Fibroblast of the aortic adventitia (primary cell): ENCODE results near the gene PSMG4. TPM values are rescaled to one million over a fixed set of nuclear protein-coding genes. Genes with fewer than 3 reads are reported as not detected.

Experiments used
- DNase-seq: peaks from one replicate; pipeline ENCODE4 v3.0.0-alpha.2; 2010; ENCODE audit warnings: low read depth
- H3K4me3 ChIP-seq: 2 replicates; pipeline ENCODE4 v1.5.1; 2011; ENCODE audit warnings: low read depth, mild to moderate bottlenecking, control low read depth, low read length, moderate library complexity
- total RNA-seq: library from RNA; depleted of rRNA; stranded (reverse); fragments of >200 nt; gene quantifications from 2 replicates; pipeline ENCODE4 v1.2.3, GENCODE V29; 2012; ENCODE audit warnings: low replicate concordance
- TF ChIP-seq, protein P1 (sequence below): IDR thresholded peaks from 2 replicates; pipeline ENCODE4 v1.5.1; 2011; ENCODE audit warnings: mild to moderate bottlenecking, low read length, control low read depth, inconsistent platforms; ENCODE audit not compliant: insufficient read depth

PSMG4 gene
- total RNA-seq, 1 donor: 15.4 TPM

DNA sequence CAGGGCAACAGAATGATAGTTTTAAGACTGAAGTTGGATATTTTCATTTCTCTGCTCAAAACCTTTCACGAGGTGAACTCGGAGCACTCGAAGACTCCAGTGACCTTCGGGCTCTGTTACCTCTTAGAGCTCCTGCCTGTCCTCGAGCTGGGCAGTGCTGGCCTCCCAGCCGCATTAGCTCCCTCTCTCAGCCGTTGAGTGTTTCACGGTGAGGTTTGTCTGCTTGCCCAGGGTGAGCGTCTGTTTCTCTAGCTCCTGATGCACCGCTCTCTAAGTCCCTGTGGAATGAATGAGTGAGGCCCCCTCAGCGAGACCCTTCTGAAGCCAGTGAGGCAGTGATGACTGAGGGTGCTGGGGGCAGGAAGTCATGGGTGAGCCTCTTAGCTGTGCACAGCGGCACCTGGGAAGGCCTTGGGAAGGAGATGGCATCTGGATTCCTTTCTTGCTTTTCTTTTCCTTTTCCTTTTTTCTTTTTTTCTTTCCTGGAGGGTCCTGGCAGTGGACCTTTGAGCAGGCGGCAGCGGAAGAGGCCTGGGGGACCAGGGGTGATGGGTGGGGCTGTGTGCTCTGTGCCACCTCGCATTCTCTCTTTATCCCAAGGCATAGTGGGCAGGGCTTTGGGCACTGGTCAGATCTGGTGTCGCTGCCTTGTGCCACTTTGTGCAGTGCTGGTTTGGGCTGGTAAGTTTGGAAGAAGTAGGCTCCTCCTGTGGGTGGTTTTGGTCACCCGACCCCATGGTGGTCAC lies 2.2 kb downstream of the PSMG4 start:
- TF ChIP-seq, protein P1, sequence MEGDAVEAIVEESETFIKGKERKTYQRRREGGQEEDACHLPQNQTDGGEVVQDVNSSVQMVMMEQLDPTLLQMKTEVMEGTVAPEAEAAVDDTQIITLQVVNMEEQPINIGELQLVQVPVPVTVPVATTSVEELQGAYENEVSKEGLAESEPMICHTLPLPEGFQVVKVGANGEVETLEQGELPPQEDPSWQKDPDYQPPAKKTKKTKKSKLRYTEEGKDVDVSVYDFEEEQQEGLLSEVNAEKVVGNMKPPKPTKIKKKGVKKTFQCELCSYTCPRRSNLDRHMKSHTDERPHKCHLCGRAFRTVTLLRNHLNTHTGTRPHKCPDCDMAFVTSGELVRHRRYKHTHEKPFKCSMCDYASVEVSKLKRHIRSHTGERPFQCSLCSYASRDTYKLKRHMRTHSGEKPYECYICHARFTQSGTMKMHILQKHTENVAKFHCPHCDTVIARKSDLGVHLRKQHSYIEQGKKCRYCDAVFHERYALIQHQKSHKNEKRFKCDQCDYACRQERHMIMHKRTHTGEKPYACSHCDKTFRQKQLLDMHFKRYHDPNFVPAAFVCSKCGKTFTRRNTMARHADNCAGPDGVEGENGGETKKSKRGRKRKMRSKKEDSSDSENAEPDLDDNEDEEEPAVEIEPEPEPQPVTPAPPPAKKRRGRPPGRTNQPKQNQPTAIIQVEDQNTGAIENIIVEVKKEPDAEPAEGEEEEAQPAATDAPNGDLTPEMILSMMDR: no peak
- DNase-seq: no peak

DNA sequence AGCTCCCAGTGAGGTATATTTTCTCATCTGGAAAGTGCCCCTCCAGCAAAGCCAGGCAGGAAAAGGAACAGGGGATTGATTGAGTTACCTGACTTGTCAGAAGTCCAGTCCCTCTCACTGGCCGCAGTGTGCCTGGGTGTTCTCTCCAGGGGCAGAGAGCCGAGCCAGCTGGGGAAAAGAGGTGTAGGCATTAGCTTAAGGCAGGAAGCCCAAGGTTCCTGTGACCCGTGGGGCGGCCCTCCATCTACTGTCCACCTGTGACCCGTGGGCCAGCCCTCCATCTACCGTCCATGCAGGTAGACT lies 2.7 kb downstream of the PSMG4 start:
- TF ChIP-seq, protein P1: no peak
- no peak overlapping the region for H3K4me3 ChIP-seq
- no peak for DNase-seq

More for the DNA sequence above, 2.2 kb downstream of the PSMG4 start:
- H3K4me3 ChIP-seq: peak overlapping the region; percentile 22

DNA sequence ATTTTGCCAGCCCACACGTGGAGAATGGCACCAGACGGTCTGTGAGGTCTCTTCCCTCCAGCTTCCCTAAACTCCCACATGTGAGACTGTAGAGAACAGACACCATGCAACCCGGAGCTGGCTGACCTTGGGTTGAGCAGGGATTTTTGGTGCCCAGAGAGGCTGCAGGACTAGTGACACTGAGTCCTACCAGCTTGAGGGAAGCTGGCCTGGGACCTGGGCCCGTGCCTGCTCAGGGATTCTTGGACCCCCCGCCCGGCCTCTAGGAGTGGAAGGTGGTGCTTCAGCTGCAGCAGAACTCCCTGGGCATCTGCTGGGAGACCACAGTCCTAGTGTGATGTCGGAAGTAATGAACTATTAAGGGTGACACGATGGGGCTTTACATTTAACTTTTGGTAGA lies 3.2 kb downstream of the PSMG4 start:
- DNase-seq: no peak
- no peak overlapping the region for H3K4me3 ChIP-seq
- TF ChIP-seq, protein P1: no peak

DNA sequence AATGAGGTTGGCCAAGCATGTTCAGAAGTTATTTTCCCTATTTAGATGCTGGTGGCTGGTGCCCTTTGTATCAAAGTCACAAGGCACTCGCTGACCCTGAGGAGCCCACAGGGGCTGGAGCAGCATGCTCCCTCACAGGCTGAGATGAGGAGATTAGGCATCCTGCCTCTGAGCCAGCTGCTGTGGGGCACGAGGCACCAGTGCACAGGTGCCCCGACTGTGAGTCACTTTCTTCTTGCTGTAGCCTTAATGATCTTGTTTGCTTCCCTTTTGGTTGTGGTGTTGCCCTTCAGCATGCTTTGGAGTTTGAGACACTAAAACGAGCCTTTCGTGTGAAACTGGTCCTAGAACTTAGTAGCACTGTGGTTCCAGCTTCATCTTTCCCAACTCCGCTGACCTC lies 4.3 kb downstream of the PSMG4 start:
- DNase-seq: no peak
- TF ChIP-seq, protein P1: no peak

DNA sequence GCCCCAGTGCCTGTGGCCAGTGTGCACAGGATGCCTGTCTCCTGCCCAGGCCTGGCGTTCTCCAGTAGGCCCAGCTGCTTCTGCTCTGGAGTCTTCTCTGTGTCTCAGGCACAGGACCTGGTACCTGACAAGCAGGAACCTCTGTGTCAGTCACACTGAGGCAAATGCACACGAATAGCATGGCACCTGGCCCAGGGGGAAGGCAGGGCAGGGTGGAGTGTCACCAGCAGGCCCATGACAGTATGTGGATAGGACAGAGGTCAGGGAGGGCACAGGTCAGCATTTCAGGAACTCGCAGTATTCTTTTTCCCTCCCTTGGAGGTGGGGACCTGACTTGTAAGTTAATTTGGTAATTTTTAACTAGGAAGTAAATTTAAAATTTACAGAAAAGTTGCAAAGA lies 5.6 kb downstream of the PSMG4 start:
- H3K4me3 ChIP-seq: no peak overlapping the region
- DNase-seq: no peak
- TF ChIP-seq, protein P1: no peak

More for the DNA sequence above, 4.3 kb downstream of the PSMG4 start:
- H3K4me3 ChIP-seq: no peak overlapping the region

DNA sequence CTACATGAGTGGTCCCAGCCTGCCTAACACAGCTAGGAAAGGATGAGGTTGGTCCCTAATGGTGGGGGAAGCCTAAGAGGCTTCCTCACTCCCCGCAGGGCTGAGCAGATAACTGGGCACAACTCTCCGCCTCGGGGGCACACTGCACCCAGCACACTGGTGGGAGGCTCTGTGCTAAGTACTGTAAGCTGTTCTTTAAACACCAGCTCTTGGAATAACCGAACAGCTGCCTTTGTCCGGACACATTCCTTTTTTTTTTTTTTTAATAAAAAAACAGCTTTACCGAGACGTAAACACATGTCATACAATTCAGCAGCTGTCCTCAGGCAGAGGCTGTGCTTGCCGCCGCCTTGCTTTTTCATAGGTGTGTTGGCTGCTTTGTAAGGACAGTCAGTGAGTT lies 6.9 kb downstream of the PSMG4 start:
- H3K4me3 ChIP-seq: no peak overlapping the region
- no peak for DNase-seq
- TF ChIP-seq, protein P1: no peak

DNA sequence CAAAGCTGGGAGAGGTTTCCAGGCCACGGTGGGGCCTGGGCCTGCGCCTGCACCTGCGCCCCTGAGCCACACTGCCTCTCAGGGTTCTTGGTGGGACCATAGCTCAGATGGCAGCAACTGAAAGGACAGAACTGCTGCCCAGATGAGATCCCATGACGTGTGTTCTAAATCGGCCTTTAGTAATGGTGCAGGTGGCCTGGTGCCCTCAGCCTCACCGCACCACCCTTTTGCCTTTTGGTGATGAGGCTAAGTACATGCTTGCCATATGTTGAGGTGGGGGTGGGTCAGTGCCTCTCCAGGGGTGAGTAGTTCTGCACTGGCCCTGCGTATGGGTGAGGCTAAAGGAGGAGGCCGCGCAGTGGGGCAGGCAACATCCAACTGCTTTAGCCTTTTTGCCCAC lies 7.4 kb downstream of the PSMG4 start:
- TF ChIP-seq, protein P1: no peak
- DNase-seq: no peak
- H3K4me3 ChIP-seq: no peak overlapping the region
